HG03457 (cell line): Measurements from ENCODE around the gene TIGD6.
"Not testable (repeated sequence)": the region's sequence is repeated elsewhere in the genome, so short reads cannot be mapped to it uniquely, and the experiment has no call there.

Source experiments
- ATAC-seq: cut with Tn5 transposase; IDR thresholded peaks from one replicate; pipeline ENCODE4 v1.9.1; 2021; ENCODE audit warnings: moderate number of reproducible peaks; ENCODE audit not compliant: unreplicated experiment

TIGD6 gene

DNA sequence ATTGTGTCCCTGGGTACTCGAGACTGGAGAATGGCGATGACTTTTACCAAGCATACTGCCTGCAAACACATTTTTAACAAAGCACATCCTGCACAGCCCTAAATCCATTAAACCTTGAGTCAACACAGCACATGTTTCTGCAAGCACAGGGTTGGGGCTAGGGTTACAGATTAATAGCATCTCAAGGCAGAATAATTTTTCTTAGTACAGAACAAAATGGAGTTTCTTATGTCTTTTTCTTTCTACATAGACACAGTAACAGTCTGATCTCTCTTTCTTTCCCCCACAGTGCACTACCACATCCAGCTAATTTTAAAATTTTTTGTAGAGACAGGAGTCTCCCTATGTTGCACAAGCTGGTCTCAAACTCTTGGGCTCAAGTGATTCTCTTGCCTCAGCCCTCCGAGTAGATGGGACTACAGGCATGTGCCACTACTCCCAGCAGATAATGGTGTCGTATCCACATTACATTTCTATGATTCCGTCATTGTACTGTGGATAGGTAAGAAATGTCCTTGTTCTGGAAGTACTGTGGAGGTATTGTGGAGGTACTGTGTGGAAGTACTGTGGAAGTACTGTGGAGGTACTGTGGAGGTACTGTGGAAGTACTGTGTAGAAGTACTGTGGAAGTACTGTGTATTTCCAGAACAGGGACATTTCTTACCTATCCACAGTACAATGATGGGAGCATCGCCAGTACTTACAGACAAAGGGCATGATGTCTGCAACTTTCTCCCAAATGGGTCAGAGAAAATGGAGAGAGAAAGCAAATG, 57.1 kb downstream of the TIGD6 start:
- ATAC-seq = not testable (repeated sequence)
